GM18907 (cell line): ENCODE data around the gene CLIC3.

Experiments used
- ATAC-seq: cut with Tn5 transposase; IDR thresholded peaks from one replicate; pipeline ENCODE4 v1.9.1; 2021; ENCODE audit warnings: mild to moderate bottlenecking, moderate library complexity; ENCODE audit not compliant: unreplicated experiment

CLIC3 gene

GRCh38 chr9:136954270-136955083 is 41.9 kb downstream of the CLIC3 start:
- ATAC-seq = no peak

- ATAC-seq = no peak
Measured at GRCh38 chr9:136953771-136954269, 42.5 kb downstream of the CLIC3 start.

- ATAC-seq = no peak
Measured at GRCh38 chr9:136952876-136953770, 43.2 kb downstream of the CLIC3 start.

- no peak for ATAC-seq
Measured at GRCh38 chr9:136952321-136952850, 44.0 kb downstream of the CLIC3 start.

GRCh38 chr9:136951541-136952320 is 44.6 kb downstream of the CLIC3 start, which contains the start of gene LCN12:
Gene LCN12 (plus strand): TSS chr9:136952273. CDS start chr9:136952328, 55 bp downstream.
- no peak for ATAC-seq

- no peak for ATAC-seq
Measured at GRCh38 chr9:136950656-136951276, 45.6 kb downstream of the CLIC3 start.

- ATAC-seq = peak; percentile 76
Measured at GRCh38 chr9:136949817-136950655, 46.3 kb downstream of the CLIC3 start.

GRCh38 chr9:136949239-136949816 is 47.0 kb downstream of the CLIC3 start:
- no peak for ATAC-seq

GRCh38 chr9:136947955-136948510 is 48.3 kb downstream of the CLIC3 start:
- no peak for ATAC-seq

- ATAC-seq = no peak
Measured at GRCh38 chr9:136947028-136947891, 49.1 kb downstream of the CLIC3 start.

GRCh38 chr9:136946228-136947027 is 49.9 kb downstream of the CLIC3 start:
- no peak for ATAC-seq

GRCh38 chr9:136945333-136946227 is 50.8 kb downstream of the CLIC3 start:
- no peak for ATAC-seq
